ENCODE results near the gene ZNF500.

The ZNF500 gene

GRCh38 chr16:4704913-4705312, 62.0 kb downstream of the ZNF500 start:
- DNase-seq (ENCODE audit: low spot score) = no peak

DNA sequence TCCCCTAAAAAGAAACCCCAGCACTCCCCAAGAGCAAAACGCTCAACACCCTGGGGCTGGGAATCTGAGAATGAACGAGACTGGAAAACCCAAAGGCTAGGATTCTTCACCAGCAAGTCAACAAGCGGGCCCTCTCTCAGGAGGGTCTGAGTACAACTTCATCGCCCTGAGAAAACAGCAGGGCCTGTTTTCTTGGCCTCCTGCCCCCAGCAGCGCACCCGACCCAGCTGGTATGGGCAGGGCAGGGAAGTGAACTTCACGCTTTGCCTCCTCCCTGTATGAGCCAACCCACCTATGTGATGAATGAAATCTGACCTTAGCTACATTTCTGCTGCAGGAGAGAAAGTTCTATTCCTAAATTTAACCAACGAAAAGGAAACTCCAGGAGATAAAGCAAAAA, 62.5 kb downstream of the ZNF500 start:
- DNase-seq (ENCODE audit: low spot score) = no peak

DNA sequence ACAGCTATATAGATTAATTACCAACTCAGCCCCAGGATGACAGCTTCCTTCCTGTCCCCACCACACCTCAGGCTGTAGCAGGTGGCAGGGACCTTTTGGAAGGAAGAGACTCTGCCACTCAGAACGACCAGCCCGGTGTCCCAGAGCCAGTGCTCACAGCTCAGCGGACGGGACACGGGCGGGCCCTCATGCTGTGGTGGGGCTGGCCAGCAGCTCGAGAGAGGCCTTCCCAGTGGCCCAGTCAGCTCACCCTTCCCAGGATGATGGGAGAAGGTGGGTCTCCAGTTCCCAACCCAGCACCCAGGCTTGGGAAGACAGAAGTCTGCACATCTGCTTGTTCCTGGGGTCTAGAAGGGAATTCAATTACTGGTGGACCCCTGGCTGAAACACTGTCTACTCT, 63.1 kb downstream of the ZNF500 start:
- no peak for DNase-seq (ENCODE audit: low spot score)

GRCh38 chr16:4702466-4702808, 64.5 kb downstream of the ZNF500 start:
- no peak for DNase-seq (ENCODE audit: low spot score)

DNA sequence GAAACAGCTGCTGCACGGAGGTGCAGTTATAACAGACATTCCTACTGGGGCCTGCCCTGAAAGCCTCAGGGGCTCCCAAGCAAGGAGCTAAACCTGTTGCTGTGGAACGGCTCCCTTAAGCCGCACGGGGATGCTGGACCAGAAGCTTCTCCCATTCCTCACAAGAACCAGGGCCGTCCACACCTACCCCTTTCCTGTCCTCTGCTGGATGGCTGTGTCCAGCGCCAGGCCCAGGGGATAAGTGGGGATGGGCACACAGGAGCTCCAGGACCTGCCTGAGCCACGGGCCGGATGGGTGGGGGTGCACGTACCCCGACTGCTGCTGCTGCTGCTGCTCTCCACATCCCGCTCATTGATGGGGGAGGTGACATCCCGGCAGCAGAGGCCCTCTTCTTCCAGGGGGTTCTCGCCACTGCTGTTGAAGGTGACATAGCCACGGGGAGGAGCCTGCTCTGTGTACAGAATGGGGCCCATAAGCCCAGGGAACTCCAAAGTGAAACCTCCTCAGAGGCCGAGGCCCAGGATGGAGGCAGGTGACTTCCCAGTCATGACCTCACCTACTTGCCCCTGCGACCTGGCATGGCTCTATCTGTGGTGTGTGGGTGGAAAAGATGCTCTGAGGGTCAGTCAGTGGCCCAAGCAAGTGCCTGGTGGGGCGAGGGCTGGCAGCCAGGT, 65.0 kb downstream of the ZNF500 start:
- DNase-seq (ENCODE audit: low spot score) = no peak

DNA sequence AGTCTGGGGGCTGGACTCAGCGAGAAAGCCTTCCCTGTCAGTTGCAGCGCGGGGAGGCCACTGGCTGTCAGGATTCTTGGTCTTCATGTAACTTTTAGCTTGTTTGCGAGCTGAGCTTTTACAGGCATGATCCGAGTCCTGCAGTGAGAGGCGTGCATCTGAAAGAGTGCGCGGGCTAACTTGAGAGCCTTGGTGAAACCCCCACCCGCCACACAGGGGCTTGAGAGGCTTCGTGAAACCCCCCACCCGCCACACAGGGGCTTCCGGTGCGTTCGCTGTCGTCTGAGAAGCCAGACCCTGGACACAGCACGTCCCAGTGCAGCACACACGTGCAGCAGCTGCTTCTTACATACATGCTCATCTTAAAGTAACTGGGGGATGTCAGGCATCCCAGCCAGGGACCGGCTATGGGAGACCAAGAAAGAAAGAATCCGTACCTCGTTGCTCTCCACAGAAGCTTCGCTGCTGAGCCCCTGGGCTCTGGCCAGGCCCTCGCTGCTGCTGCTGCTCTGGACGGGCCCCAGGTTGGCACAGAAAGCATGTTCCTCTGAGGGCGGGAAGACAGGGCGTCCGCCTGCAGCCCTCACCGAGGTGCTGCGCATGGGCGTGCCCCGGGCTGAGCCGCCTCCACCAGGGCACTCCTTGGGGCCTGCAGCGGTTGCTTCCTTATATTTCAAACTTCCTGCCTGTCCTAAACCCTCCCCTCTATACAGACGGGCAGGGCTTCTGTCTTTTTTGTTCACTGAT, 65.8 kb downstream of the ZNF500 start:
- DNase-seq (ENCODE audit: low spot score) = no peak

DNA sequence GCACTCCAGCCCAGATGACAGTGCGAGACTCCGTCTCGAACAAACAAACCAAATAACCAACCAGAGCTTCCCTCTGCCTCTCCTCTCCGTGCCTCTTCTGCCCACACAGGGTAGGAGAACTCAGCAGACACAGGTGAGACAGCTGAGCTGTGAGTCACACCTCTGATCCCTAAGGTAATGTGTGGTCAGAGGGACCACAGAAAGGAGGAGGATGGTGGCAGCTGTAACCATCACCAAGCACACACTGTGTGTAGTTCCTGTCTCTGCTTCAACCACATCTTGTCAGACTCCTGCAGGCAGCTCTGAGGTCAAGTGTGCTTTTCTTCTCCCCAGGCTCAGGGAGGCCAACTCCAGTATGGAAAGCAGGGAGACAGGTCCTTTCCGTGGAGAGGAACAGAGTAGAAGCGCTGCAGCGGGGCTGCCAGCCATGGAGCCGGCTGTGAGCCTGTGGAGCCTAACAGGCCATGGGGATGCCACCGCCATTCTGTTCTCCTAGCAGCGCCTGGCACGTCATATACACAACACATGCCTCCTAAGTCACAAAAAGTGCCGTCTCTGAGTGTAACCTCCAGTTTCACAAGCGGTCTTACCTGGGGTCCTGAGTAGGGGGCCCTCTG, 66.5 kb downstream of the ZNF500 start:
- DNase-seq (ENCODE audit: low spot score) = no peak

DNA sequence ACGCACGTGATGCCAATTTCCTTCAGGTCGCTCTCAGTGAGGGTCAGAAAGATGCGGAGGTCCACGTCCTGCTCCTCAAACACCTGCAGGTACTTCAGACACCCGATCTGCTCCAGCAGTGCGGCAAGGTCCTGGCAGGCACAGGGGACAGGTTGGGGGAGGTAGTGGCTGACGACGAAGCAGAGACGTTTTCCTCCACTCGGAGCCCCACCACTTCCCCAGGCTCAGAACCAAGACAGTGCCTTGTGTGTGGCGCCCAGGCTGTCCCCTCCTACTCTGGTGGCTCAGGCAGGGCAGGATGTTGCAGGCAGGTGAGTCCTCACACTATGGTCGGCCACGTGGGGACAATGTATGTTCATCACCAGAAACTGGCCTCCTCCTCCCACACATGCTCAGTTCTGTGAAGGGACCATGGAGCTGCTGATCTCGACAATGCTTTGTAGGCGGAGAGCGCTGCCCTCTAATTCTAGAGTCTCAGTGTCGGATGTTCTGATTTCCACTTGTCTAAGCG, 67.9 kb downstream of the ZNF500 start:
- no peak for DNase-seq (ENCODE audit: low spot score)

- no peak for DNase-seq (ENCODE audit: low spot score)
These were observed 68.5 kb downstream of the ZNF500 start for GRCh38 chr16:4698321-4699045.
